ENCODE measurements around the gene SLC17A2.

Gene SLC17A2

DNA sequence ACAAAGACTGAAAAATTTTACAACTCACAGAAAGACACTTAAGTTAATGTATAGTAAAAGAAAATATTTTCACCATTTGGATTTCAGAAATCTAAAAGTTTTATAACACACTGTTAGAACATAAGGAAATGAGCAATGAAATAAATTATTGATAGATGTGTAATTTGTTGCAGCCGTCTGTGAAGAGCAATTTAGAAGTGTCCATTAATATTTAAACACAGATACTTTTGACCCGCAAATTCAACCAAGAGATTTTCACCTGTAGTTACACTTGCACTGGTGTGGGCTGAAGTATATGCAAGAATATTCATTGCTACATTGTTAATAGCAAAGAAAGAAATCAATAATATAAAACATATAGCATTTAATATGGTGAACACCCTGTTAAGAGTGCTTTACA, 41.9 kb downstream of the SLC17A2 start:
- no peak for DNase-seq (ENCODE audit: low read depth in 2 of 3, low spot score in 2 of 3)

DNA sequence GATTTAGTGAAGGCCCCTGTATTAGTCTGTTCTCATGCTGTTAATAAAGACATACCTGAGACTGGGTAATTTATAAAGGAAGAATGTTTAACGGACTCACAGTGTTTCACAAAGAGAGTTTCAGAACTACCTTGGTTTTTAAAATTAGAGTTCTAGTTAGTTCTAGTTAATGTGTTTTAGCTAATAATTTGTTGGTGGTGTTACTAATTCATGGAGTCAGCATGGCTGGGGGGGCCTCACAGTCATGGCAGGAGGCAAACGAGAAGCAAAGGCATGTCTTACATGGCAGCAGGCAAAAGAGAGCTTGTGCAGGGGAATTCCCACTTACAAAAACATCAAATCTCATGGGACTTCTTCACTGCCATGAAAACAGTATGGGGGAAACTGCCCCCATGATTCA, 44.4 kb downstream of the SLC17A2 start:
- DNase-seq (ENCODE audit: low read depth in 2 of 3, low spot score in 2 of 3) = no peak

DNA sequence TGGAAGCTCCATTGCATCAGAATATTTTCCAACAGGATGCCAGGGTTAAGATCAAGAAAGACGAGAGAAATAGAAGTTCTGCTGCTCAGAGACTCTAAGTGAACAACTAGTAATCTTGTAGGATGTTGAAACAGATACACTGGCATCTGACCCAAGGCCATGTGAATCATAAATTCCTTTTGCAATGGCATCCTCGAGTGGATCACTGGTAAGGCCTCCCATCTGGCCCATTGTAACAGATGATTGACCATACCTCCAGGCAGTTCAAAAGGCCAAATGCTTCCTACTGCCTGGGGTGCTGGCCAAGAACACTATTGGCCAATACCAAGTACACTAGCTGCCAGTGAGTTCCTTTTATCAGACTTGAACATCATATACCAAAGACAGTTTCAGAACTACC, 46.5 kb downstream of the SLC17A2 start:
- no peak for DNase-seq (ENCODE audit: low read depth in 2 of 3, low spot score in 2 of 3)

DNA sequence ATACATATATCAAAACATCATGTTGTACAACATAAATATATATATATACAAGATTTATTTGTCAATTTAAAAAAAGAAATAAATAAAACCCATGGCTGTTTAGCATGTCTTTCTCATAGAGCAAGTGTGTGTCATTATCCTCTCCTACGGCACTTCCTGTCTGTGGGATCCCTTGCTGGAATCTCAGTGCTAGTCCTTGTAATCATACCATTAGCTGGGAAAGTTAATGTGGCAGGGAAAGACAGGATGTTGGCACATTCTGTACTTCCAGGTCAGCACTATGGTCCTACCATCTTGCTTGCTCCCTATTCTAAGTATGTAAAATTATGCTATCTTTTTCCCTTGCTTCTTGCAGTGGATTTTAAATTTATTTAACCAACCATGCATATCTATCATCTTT, 47.0 kb downstream of the SLC17A2 start:
- no peak for DNase-seq (ENCODE audit: low read depth in 2 of 3, low spot score in 2 of 3)

DNA sequence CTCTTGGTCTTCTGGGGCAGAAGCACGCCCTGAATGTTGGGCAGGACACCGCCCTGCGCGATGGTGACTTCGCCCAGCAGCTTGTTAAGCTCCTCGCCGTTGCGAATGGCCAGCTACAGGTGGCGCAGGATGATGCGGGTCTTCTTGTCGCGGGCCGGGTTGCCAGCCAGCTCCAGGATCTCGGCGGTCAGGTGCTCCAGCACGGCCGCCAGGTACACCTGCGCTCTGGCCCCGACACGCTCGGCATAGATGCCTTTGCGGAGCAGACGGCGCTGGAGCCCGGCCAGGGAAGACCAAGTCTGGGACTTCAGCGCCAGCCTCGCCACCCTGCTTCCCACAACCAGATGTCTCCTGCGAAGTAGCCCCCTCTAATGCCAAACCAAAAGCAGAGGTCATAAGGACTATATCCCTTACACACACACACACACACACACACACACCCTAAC, 48.4 kb downstream of the SLC17A2 start:
- peak in 1 of 3 experiments; percentile 4 for DNase-seq (ENCODE audit: low read depth in 2 of 3, low spot score in 2 of 3)

DNA sequence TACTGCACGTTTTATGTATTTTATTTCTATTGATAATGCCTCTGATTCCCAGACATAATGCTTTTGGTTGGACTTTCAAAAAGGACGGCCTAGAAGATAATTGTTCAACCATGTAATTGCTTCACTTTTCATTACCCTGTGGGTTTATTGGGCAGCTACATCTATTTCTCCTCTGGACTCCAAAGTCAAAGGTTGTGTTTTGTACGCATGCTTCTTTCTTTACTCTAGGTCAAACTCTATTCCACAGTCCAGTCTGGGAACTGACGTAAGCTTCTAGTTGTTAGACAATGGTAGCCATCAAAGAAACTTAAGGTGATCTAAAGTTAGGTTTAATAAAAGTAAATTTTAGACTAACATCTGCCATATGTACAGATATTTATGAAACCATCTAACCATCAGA, 49.9 kb downstream of the SLC17A2 start:
- DNase-seq (ENCODE audit: low read depth in 2 of 3, low spot score in 2 of 3) = no peak

DNA sequence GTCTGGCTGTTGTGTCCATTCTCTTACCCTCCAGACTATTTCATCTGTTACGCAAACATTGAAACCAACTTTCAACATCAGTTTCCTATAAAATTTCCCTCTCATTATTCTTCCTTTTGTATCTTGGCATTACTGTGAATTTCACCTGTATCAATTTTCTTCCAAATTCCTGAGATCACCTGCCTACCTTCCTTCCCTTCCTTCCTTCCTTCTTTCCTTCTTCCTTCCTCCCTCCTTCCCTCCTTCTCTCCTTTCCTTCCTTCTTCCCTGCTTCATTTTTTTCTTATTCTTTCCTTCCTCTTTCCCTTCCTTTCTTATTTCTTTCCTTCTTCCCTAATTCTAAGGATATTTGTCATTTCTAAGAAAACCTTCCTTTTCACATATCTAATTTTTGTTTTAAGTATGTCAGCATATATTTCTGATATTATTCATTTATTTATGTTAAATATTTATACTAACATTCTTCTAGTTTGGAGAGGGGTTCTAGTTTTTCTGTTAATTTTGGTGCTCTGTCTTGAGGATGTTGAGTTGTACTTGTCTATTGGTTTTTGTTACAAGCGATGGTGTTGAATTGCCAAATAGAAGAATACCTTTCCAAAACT, 51.7 kb downstream of the SLC17A2 start:
- no peak for DNase-seq (ENCODE audit: low read depth in 2 of 3, low spot score in 2 of 3)

DNA sequence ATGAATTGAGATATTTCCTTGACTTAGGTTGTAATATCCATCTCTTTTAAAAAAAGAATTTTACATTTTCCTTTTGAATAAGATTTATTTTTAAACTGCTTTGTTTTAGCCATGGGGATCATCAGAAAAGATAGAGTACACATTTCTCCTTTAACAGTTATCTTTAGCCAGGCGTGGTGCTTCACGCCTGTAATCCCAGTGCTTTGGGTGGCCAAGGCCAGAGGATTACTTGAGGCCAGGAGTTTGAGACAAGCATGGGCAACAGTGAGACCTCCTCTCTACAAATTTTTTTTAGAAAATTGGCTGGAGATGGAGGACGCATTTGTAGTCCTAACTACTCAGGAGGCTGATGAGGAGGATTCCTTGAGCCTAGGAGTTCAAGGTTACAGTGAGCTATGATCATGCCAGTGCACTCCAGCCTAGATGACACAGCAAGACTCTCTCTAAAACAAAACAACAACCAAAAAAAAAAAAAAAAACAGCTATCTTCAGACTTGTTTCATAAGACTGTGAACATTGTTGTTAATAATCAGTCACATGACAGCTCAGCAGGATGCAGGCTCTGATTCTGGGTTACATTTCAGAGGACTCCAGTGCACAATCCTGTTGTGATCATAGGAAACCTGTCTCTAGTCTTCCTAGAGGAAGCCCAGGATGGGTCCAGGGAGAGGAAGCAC, 54.4 kb downstream of the SLC17A2 start:
- DNase-seq (ENCODE audit: low read depth in 2 of 3, low spot score in 2 of 3) = no peak

DNA sequence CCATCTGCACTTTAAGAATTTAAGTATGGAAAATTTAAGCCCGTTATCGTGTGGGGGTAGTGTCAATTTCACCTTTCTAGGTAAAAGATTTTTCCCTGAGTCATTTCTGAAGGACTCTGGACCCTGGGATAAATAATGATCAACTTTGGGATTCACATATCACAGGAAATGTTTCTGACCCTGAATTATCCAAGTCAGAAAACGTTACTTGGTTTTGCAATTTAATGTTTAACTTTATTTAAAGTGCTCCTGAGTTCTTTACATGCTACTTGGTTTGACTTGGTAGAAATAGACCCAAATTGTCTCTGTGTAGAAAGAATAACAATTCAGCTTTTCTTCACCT, 55.0 kb downstream of the SLC17A2 start:
- DNase-seq (ENCODE audit: low read depth in 2 of 3, low spot score in 2 of 3) = no peak

DNA sequence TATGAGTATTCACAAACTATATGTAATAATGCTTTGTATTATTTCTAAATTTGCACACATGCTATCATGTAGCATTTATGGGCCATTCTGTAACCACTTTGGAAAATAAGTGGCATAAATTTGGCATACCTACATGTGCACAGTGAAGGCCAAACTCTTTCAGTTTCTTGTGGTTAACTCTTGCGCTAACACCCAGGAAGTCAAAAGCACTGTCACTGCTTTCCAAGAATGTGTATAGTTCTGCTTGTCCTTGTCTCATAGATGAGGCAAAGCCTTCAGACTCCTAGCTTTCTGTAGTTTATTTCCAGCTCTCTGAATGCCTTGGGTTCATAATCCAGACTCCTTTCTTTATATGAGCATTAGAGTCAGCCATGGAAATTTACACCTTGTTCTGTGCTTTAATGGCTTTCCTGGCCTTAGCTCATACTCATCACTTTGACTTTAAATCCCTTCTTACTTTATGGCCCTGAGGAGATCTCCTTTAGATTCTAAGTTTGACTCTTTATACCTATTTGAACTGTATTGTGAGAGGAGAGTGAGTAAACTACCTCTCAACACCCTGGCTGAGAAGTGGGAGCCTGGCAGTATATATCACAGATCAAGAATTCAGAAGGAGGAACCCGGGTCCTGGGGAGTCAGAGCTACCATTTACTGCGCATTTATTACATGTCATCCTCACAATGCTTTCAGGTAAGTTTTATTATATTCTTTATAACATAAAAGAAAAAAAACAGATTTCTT, 55.5 kb downstream of the SLC17A2 start:
- DNase-seq (ENCODE audit: low read depth in 2 of 3, low spot score in 2 of 3) = no peak

DNA sequence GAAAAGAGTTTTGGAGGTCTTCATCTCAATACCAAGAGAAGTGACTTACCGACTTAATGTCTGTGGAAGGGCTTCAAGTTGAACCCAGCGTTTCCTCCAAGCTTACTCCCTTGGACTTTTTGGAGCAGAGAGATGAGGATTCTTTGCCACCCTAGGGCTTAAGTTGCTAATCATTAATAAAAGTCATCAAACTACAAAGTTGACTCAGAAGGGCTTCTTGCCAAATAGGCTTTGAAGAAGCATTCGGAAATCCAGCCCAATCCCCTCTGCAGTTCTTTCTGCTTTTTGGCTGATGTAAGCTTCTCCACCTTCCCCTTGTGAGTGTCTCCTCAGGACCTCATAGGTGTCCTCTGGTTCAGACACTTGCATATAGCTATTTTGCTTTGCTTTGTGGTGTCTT, 56.4 kb downstream of the SLC17A2 start, which contains the start of gene SLC17A3:
Gene SLC17A3, minus strand, starts transcription at position 126 of the 400 bp plus-strand sequence. CDS start 5,856 bp downstream, outside the sequence.
- no peak for DNase-seq (ENCODE audit: low read depth in 2 of 3, low spot score in 2 of 3)

DNA sequence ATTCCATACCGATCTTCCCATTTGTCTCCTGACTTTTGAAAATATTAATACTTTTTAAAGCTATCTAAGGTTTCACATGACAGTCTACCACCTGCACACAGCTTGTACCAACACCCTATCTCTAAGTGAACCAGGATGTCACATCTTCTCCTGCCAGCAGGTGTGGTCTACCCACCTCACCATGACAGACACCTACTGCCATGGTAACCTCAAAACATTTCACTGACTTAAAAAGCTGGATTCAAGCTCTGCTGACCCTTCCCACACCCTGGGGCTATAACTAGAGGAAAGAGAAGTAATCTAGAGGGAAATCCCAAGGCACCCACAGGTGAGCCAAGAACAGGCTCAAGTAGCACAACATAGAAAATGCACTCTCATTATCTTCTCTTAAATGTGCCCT, 57.7 kb downstream of the SLC17A2 start:
- DNase-seq (ENCODE audit: low read depth in 2 of 3, low spot score in 2 of 3) = no peak

DNA sequence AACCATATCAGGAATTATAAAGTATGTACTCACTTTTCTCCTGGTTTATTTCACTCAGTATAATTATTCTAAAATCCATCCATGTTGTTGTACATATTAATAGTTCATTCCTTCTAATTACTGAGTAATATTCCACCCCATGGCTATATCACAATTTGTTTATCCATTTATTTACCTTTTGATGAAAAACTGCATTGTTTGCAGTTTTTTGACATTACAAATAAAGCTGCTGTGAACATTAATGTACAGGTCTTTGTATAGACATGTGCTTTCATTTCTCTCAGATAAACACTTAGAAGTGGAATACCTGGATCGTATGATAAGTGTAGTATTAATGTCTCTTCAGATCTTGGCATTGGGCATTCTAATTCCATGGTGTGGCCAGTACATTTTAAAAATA, 60.7 kb downstream of the SLC17A2 start:
- DNase-seq (ENCODE audit: low read depth in 2 of 3, low spot score in 2 of 3) = no peak

DNA sequence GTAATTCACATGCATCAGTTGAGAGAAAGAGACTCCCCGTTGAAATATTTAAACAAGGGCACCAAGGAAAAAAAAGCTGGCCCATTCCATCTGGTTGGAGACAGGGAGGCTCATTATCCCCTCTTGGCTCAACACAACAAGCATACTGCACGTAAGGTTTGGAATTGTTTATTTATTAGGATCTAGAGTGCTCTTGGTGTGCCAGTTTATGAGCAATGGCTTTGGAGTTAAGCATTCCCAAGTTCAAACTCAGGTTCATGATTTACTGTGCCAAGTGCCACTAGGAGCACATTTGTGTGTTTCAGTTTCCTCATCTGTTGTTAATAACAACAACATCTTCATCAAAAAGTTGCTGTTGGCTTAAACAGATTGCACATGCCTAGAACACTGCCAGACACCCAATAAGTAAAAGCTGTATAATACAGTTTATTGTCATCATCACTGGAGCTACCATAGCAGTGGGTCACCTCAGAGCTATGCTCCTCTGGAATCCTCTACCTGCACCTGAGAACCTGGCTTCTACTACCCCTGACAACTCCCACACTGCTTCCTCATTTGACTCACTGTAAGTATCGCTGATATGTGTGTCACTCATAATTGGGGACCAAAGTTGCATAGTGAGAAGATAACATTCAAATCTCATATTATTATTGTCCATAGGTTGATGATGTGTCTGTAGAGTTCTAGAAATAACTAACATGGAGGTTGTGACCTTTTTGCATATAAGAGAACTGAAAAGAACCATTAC, 61.9 kb downstream of the SLC17A2 start:
- DNase-seq (ENCODE audit: low read depth in 2 of 3, low spot score in 2 of 3) = no peak

DNA sequence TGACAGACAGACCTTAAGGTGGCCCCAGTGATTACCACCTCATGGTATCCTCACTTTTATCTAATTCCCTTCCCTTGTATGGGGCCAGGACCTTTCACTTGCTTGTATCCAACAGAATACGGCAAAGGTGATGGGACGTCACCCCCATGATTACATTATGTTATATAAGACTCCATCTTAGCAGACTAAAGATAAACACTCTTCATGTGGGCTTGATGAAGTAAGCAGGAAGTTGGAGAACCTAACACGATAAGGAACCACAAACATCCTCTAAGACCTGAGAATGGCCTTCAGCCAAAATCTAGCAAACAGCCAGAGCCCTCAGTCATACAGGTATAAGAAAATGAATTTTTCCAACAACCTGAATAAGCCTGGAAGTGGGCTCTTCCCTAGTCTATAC, 64.5 kb downstream of the SLC17A2 start:
- no peak for DNase-seq (ENCODE audit: low read depth in 2 of 3, low spot score in 2 of 3)

DNA sequence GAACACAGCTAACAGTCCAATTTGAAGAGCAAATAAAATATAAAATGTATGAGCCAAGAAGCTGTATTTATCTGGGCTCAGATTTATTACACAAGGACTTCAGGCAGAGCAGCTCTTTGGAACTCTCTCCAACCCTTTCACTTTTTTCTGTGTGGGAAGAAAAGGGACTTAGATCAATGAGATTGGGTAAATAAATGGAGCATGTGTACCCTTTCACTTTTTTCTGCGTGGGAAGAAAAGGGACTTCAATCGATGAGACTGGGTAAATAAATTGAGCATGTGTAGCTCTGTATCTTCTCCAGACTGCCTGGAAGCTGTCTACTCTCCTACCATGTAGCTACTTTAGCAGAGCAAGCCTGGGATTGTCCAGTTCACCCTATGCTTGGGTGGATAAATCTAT, 67.1 kb downstream of the SLC17A2 start:
- DNase-seq (ENCODE audit: low read depth in 2 of 3, low spot score in 2 of 3) = no peak
